DMS 273 (cell line): ENCODE measurements around the gene IKZF1.

Source experiments
- DNase-seq: peaks from one replicate; lab custom pipeline; 2025; ENCODE audit not compliant: unreplicated experiment; lab: John Stamatoyannopoulos, UW

The IKZF1 gene

DNA sequence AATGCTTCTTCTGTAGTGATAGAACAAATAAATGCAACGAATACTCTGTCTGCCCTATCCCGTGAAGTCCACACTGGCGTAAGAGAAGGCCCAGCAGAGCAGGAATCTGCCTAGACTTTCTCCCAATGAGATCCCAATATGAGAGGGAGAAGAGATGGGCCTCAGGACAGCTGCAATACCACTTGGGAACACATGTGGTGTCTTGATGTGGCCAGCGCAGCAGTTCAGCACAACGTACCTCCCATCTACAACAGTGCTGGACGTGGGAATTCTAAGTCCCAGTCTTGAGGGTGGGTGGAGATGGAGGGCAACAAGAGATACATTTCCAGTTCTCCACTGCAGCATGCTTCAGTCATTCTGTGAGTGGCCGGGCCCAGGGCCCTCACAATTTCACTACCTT is 99.9 kb downstream of the IKZF1 start:
- peak; percentile 24 for DNase-seq

DNA sequence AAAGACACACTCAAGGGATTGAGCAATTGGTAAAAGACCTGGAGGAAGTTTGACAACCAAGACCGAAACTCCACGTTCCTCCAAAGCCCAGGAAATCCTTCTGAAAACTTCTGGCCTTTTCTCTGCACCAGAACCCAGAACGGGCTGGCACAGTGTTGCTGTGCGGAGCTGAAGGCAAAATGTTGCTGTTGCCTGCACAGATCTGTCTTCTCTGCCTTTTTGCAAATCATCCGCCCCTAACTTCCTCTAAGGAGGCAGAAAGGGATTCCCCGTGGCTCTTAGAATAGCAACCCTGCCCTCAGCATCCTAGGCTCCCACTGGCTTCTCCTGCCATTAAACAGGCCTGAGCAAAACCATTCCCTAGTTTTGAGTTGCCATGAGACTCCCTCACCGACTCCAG is 100.7 kb downstream of the IKZF1 start:
- no peak for DNase-seq

DNA sequence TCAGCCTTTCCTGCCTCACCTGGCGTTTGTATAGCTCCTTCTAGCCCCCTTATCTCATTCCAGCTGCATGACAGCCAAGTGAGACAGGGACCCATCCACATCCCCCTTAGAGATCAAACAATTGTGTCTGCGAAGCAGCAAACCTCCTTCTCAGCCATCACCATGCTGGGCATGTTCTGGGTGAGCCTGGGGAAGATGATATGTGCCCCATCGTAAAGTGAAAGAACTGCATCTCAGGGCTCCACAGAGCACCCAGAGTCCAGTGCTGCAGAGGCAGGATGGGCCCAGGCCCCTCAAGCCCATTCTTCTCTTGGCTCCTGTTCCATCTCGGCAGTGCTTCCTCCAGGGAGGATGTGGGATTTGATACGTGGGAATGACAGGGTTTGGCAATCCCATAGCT is 102.4 kb downstream of the IKZF1 start:
- DNase-seq: no peak

DNA sequence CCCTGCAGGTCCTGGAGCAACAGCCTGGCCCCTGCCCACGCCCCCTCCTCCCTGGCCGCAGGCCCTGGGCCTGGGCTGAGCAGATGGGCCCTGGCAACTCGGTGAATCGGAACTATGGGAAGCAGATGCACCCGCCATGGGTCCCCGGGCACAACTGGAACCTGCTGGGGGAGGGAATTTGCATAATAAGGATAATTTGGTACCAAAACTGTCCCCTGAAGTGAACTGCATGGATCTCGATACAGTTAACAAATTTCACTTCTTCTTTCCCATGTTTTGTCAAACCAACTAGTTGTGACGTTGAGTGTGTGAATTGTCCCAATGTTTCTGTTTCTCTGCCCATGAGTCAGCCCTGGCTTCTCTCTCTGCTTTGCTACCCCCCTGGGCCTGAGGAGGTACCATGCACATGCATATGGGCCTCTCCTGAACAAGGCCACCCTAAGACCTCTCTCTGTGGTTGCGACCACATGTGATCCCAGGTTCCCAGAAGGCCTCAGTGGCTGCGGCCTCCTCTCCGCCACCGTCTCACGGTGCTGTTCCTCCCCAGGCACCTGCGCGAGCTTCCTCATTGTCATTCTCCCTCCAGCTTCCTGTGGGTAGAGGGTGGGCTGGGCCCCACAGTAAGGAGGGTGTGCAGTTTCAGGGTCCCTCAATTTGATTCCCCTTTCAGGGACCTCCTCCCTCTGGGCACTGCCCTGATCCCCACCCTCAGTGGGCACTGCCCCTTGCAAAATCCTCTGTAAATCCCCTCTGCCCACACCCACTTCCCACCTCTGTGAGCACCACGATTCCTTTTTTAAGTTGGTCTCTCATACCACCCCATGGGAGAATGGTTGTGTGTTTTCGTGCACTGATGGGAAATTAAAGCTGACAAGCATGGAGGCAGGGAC is 105.6 kb downstream of the IKZF1 start:
- DNase-seq: peak; percentile 19

DNA sequence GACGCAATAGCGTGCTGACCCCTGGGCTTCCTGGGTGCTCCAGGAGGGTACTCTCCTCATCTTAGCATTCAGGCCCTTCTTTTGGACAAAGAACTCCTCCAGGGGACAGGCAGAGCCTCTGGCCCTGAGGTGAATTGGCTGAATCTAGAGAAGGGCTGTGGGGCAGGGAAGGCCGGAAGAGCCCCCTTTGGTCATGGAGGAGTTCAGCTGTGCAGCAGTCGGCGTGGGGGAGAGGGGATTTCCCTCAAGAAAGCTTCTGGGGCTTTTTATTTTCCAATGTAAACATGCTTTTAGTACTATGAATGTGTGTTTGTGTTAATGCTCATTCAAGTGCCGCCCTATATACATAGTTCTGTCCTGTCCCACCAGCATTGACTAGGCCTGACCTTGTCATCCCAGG is 106.8 kb downstream of the IKZF1 start:
- no peak for DNase-seq

DNA sequence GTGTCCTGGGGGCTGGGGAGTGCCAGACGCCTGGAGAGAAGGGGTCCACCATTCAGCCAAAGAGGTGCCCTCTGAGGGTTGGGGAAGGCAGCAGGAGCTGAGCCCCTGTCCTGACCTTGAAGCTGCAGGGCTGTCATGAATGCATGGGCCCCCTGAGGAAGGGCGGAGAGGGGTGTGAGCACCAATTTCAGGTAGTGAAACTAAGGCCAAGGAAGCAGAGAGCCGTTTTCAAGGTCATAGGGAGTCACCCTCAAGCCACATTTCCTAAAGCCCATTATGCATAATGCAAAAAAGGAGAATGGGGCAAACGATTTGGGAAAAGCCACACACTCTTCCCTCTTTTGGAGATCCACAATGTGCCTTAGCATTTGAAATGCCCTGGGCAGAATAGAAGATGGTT is 108.5 kb downstream of the IKZF1 start:
- DNase-seq: no peak

DNA sequence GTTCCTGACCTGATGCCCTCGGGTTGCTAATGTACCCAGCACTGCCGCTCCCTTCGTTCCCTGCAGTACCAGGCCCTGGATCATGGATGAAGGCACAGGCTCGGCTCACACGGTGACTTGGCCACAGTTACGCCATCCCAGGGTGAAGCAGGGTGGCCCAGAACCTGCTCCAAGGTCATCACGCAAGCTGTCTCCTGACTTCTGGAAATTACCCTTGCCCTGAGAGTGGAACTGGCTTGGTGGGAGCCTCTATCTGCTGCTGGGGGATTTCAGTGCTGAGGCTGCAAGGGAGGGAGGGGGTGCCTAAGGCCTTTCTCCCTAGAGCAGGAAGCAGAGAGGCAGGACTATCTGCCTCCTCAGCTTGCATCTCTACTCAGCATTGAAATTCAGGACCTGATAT is 109.0 kb downstream of the IKZF1 start:
- DNase-seq: no peak

DNA sequence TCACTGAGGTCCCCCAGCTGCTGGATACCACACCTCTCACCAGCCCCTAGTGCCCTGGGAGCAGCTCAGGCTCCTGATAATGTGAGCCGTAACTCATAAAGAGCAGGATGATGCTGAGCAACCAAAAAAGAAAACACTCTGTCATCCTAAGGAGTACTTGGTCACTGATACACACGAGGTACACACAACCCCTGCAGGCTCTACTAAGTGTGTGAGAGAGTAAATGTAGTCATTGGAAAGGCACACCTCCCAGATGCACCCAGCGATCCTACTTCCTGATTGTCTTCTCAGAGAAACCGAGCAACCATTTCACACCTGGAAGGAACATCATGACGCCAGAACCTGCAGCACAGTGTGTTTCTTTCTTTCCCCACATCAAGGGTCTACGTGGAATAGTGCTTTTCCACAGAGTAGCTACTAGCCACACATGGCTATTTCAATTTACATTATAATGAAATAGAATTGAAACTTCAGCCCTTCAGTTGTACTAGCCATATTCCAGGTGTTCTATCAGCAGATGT is 111.4 kb downstream of the IKZF1 start:
- no peak for DNase-seq

DNA sequence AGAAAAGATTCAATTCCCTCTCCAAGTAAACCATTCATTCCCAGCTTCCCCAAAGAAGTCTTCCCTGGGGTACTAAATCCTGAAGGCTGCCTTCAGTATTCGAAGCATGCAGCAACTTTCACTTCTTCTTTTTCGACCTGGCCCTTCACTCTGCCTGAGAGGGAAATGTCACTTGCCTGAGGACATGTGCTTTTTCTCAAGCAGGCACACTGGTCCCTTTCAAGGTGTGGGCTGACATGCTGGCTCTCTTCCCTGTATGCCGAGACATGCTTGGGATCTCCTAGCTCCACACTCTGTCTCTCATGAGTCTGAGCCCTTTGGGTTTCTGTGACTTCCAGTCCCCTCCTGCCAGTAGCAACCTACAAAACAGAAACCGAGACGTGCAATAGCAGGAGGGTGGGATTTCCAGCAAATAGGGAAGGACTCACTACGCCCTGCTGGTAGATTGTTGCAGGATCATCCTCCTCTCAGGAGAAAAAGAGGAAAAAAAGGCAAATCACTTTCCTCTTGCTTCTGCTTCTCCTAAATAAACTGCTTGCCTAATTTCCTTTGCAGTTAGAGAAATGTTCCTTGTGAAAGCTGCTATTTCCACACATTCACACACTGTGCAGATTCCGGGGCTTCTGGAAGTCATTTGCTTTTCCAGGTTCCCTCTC is 112.1 kb downstream of the IKZF1 start:
- no peak for DNase-seq

DNA sequence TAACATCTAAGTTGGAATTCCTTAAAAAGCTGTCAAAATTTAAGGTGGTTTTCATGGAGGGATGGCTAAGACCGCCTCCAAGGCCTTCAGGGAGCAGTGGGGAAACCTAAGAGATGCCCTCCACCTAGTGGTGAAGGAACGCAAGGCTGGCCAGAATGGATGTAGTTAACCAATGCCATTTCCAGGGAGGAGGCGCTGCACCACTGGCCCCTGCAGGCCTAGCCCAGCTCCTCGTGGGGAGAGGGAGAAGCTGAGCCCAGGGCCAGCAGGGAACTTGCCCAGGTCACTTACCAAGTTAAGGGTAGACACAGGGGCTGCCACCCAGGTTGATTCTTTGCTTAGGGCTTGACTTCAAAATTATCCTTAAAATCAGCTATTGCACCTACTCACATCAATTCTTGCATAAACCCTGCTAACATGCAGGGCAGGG is 113.6 kb downstream of the IKZF1 start:
- DNase-seq: peak; percentile 95

DNA sequence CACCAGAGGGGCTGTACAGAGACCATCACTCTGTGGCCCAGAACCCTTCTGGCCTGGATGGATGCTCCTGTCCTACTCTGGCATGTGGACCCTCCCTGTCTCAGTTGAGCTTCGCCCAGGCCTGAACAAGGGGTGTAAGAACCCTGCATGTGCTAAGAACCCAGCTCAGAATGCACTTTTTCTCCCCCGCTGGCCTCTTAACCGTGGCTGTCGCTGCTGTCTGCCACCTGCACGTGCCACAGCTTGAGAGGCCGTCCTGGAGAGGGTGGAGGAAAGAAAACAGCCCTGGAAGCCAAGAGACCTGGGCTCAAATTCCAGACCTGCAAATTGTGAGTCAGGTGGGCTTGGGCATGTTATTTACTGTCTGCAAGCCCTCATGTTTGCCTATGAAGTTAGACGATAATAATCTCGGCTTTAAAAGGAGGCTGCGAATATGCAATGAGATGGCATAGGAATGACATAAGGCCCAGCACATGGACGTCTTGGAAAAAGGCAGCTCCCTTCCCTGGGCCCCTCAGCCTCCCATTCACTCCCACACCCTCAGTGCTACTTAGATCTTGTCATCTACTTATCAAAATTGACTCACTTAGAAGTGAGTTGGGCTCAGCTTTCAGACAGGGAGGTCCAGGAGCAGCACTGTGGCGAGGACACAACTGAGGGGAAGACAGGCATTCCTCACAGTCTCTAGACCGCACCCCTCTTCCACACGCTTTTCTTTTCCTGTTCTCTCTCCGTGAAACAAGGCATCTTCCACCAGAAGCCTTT is 114.2 kb downstream of the IKZF1 start:
- DNase-seq: no peak

DNA sequence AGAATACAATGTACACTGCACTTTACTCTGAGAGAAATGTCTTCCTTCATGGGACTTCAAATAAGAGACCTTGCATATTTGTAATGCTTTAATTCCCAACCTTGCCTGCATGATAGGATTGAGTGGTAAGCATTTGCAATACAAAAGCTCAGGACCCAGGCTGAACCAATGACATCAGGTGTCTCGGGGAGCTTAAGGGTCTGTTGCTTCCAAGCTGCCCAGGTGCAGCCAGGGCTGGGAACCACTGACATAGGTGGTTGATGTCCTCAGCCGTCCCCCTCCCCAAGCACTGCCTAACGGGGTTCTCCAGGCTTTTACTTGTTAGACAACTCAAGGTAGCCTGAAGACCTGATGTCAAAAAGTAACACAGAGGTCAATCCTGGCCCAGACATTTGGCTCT is 116.5 kb downstream of the IKZF1 start:
- DNase-seq: no peak

DNA sequence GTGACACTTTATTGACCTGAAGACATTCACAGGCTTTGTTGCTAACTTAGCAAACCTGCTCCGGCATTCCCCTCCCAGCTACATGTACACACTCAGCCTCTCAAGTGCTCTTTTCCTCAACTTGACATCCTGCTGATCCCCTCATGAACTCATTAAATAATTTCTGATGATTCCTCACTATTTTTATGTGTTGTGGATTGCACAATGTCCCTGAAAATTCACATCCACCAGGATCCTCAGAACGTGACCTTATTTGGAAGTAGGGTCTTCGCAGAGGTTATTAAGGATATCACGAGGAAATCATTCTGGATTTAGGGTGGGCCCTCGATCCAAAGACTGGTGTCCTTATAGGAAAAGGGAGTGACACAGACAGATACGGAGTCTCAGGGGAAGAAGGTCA is 118.3 kb downstream of the IKZF1 start:
- no peak for DNase-seq

DNA sequence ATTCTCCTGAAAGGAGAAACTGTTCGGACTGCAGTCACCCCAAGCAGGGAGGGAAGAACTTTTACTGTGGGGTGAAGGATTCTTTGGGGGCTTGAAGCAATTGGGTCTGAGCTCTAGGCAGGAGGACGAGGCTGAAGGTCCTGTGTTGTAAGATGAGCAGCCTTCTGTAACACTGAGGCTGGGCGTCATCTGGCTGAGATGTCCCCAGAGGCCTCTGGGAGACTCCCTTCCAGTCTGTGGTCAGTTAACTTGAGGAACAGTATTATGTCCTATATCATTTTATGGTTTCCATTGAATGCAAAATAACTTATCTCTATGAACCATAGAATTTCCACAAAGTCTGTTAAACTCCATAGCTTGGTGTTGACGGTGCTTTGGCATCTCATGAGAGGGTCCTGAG is 119.3 kb downstream of the IKZF1 start:
- no peak for DNase-seq

DNA sequence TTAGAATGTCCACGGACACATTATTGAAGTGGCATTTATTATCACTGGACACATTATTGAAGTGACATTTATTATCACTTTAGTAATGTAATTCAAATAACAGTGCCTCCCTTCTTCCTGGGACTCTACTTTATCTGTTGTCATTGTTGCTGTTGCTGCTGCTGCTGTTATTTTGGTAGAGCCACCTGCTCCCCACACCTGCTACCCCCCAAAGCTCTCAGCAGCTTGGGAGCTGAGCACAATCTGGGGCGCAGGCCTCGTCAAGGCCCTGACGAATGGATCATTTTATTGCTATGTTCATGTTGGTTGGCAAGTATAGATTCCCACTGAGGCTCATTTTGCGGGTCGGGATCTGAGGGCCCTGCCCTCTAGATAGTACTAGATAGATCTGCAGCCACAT is 120.8 kb downstream of the IKZF1 start:
- no peak for DNase-seq

DNA sequence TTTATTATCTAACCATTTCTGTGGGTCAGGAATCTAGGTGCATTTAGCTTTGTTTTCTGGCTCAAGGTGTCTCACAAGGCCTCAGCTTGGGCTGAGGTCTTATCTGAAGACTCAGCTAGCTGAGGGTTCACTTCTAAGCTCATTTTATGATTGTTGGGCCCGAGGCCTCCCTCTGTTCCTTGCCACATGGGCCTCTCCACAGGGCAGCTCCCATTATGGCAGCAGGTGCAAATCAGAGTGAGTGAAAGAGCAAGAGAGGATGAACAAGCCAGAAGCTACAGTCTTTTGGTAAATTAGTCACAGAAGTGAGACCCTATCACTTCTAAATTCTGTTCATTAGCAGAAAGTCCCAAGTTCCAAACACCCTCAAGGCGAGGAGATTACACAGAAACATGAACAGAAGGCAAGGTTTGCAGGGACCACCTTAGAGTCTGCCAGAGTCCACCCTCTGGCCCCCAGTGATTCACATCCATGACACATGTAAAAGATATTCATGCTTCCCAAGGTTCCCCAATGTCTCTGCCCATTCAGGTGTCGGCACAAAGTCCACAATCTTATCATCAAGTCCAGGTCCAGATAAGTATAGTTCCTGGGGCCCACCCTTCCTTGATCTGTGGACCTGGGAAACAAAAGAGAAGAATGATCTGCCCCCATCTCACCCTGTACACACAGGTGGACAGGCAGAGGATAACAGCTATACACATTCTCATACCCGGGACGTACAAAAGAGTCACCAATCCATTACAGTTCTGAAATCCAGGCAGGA is 121.9 kb downstream of the IKZF1 start:
- DNase-seq: no peak

DNA sequence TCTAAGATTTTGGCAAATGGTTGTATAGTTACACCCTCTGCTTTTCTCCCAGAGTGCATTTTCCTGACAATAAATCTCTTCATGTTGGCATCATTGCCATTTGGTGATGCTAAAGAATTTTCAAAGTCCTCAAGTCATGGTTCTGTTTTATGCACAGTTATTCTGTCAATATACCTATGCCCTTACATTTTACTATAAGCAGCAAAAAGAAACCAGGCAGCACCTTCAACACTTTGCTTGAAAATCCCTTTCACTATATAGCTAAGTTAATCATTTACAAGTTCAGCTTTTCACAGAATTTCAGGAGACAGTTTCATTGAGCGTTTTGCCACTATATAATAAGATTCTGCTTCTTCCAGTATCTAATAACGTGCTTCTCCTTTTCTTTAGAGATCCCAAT is 123.0 kb downstream of the IKZF1 start:
- DNase-seq: no peak

DNA sequence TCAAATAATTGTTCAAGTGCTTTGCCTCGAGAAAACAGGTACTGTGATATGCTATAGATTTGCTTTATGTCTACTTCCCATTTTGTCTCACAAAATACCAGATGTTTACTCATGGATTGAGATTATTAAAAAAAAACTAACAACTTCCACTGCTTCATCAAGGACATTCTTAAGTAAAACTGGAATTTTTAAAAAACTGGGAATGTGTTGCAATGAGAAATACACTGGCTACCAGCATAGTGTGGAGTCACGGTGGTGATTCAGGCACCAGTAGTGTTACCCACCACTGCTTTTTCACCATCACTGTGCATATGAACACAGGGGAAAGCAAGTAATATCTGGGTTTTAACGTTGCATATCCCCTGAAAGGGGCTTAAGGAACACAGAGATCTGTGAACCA is 124.4 kb downstream of the IKZF1 start:
- DNase-seq: no peak

DNA sequence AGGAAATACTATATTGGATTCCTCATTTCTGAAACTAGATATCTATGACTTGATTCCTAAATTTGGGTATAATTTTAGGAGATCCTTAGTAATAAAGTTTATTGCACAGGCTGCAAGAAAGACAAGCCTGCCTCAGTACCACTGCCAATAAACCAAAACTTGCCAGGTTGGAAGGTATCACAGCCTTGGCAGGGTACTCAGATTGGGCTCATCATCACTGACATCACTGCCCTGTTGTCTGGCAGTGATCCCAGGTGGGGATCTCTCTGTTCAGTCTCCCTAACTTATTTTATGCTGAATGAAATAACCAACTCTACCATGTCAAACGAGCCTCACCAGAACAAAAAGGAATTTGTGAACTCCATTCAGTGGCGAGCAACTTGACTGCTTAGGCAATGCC is 126.8 kb downstream of the IKZF1 start:
- no peak for DNase-seq

DNA sequence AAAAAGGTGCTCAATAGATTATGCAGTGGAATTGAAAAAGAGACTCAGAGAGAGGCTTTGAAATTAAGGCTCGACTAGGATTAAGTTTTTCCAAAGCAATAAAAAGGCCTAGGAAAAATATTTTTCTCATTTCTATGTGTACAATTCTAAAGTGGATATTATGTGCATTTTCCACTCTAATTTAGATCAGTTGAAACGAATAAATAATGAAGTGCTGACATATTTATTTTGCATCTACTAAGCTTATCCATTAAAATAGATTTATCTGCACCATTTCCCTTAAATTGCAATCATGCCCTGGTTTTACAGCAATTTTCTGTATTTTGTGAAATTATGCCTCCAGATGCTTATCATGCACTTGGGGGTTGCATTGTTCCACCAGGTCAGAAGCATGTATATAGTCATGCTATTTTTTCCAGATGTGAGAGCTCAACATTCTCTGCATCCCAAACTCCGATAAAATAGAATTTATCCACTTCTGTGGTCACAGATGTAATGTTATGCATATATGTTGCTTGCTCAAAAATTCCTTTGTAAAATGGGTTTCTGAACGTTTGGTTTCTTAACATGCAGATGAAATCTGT is 127.3 kb downstream of the IKZF1 start:
- DNase-seq: no peak
